Liver (tissue), 3 donors: ENCODE results near the gene EVI5.

Source experiments
- ATF3 ChIP-seq: IDR thresholded peaks from 2 replicates; pipeline ENCODE4 v1.6.1; 2016; ENCODE audit warnings: antibody characterized with exemption
- CTCF ChIP-seq: fragments of 150-350 bp; IDR thresholded peaks from 2 replicates; pipeline ENCODE4 v1.5.1; 2017; ENCODE audit warnings: improper control_type of control experiment, low read depth, low read length; ENCODE audit not compliant: missing input control
- FOXA2 ChIP-seq: IDR thresholded peaks from 2 replicates; pipeline ENCODE4 v1.6.1; 2016; ENCODE audit warnings: antibody characterized with exemption
- MAX ChIP-seq: IDR thresholded peaks from 2 replicates; pipeline ENCODE4 v1.6.1; 2016; ENCODE audit warnings: antibody characterized with exemption
- RAD21 ChIP-seq, 2 donors: IDR thresholded peaks; 2 replicates each; pipeline ENCODE4 v1.6.1; 2016; ENCODE audit warnings: antibody characterized with exemption in 2 of 2, mild to moderate bottlenecking in 2 of 2
- REST ChIP-seq: IDR thresholded peaks from 2 replicates; pipeline ENCODE4 v1.6.1; 2016; ENCODE audit warnings: antibody characterized with exemption, mild to moderate bottlenecking
- RXRA ChIP-seq, 2 donors: IDR thresholded peaks; 2 replicates each; pipeline ENCODE4 v1.6.1; 2017 to 2018; ENCODE audit warnings: antibody characterized with exemption in 2 of 2, mild to moderate bottlenecking in 1 of 2
- SP1 ChIP-seq: IDR thresholded peaks from 2 replicates; pipeline ENCODE4 v1.6.1; 2018; ENCODE audit warnings: antibody characterized with exemption, mild to moderate bottlenecking
- TAF1 ChIP-seq: conservative IDR thresholded peaks from 2 replicates; pipeline ENCODE4 v1.6.1; 2016; ENCODE audit warnings: antibody characterized with exemption, mild to moderate bottlenecking
- YY1 ChIP-seq: IDR thresholded peaks from 2 replicates; pipeline ENCODE4 v1.6.1; 2016; ENCODE audit warnings: antibody characterized with exemption, mild to moderate bottlenecking
- ZBTB33 ChIP-seq: IDR thresholded peaks from 2 replicates; pipeline ENCODE4 v1.6.1; 2016; ENCODE audit warnings: antibody characterized with exemption
- donor health status: healthy.
- donor health status: healthy.

GRCh38 chr1:92663775-92664174 is 121.1 kb downstream of the EVI5 start:
- no peak for TF ChIP-seq CTCF
- no peak for TF ChIP-seq TAF1
- TF ChIP-seq MAX: no peak
- no peak for TF ChIP-seq ZBTB33
- TF ChIP-seq REST: no peak
- no peak for TF ChIP-seq RAD21 (IDR thresholded peaks at IDR 0.05)
- no peak for TF ChIP-seq SP1
- TF ChIP-seq FOXA2: no peak
- TF ChIP-seq YY1: no peak
- TF ChIP-seq RXRA (IDR thresholded peaks at IDR 0.05): no peak
- TF ChIP-seq ATF3: no peak
